22Rv1 (cell line): Measurements from ENCODE around the gene ZNF326.

Experiments
- ZFX ChIP-seq: fragments of 450-650 bp; IDR thresholded peaks from 2 replicates; pipeline ENCODE4 v1.6.1; 2017; ENCODE audit warnings: antibody characterized with exemption, borderline replicate concordance
- TF ChIP-seq, protein P1 (sequence below): fragments of 450-650 bp; IDR thresholded peaks from 2 replicates; pipeline ENCODE4 v1.5.1; 2017; ENCODE audit warnings: mild to moderate bottlenecking

DNA sequence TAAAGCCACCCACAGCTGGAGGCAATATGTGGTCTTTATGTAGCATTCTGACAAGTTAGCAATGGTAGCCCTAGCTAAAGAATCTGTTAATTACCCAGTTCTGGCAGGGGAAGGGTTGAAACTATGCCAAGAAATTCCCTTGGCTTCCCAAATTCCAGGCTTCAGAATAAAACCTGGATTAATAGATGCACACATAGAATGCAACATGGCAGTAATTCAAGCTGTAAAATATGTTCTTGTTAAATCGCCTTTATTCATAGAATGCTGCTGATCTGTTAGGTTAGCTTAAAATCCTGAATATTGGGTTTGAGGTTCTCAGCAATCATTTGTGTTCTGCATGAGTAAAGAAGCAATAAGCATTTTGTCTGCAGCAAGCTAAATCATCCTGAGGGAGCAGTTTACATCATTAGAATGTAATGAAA lies 80.1 kb downstream of the ZNF326 start:
- TF ChIP-seq, protein P1, sequence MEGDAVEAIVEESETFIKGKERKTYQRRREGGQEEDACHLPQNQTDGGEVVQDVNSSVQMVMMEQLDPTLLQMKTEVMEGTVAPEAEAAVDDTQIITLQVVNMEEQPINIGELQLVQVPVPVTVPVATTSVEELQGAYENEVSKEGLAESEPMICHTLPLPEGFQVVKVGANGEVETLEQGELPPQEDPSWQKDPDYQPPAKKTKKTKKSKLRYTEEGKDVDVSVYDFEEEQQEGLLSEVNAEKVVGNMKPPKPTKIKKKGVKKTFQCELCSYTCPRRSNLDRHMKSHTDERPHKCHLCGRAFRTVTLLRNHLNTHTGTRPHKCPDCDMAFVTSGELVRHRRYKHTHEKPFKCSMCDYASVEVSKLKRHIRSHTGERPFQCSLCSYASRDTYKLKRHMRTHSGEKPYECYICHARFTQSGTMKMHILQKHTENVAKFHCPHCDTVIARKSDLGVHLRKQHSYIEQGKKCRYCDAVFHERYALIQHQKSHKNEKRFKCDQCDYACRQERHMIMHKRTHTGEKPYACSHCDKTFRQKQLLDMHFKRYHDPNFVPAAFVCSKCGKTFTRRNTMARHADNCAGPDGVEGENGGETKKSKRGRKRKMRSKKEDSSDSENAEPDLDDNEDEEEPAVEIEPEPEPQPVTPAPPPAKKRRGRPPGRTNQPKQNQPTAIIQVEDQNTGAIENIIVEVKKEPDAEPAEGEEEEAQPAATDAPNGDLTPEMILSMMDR = no peak
- no peak for TF ChIP-seq ZFX
